ENCODE results near the gene DNAJC12.

Gene DNAJC12

GRCh38 chr10:67858971-67859370 is 21.0 kb upstream of the DNAJC12 start:
- DNase-seq (ENCODE audit: extremely low read depth, low read depth) = no peak
- H3K4me3 ChIP-seq (replicated peaks; ENCODE audit: low read depth, low read length) = no peak overlapping the region
- TF ChIP-seq CTCF (IDR thresholded peaks at IDR 0.05; ENCODE audit: low read depth, low read length, missing control alignments) = no peak

DNA sequence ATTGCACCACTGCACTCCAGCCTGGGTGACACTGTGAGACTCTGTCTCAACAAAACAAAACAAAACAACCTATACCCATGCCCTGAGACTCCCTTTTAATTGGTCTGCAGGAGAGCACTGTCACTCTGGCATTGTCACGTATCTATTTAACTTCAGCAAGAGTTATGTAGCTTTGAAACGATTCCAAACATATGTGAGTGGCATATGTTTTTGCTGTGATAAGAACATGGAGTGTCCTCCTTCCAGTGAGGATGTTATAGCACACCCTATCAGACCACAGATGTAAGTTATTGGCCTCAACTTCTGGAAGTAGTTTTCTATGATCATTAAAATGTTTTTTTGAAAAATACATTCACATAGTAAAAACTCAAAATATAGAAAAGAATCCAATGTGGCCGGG is 15.5 kb upstream of the DNAJC12 start:
- no peak for TF ChIP-seq CTCF (IDR thresholded peaks at IDR 0.05; ENCODE audit: low read depth, low read length, missing control alignments)
- no peak overlapping the region for H3K4me3 ChIP-seq (replicated peaks; ENCODE audit: low read depth, low read length)
- DNase-seq (ENCODE audit: extremely low read depth, low read depth) = no peak

DNA sequence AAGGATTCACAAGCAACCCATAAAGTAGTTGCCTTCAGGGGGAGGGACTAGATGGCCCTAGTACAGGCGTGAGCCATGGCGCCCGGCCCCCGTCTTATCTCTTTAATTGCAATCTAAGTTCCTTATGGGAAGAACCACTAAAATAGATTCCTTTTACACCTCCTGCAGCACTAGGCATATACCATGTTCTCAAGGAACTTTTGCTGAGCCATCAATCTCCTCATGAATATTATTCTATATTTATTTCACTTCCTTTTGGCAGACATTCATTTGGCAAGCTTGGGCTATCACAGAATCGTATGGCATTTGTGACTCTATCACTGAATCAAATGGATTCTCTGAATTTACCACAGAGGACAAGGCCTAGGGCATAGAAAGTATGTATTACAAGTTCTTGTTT is 14.8 kb upstream of the DNAJC12 start:
- DNase-seq (ENCODE audit: extremely low read depth, low read depth) = no peak
- no peak overlapping the region for H3K4me3 ChIP-seq (replicated peaks; ENCODE audit: low read depth, low read length)
- no peak for TF ChIP-seq CTCF (IDR thresholded peaks at IDR 0.05; ENCODE audit: low read depth, low read length, missing control alignments)

- TF ChIP-seq CTCF (IDR thresholded peaks at IDR 0.05; ENCODE audit: low read depth, low read length, missing control alignments) = no peak
- DNase-seq (ENCODE audit: extremely low read depth, low read depth) = no peak
- no peak overlapping the region for H3K4me3 ChIP-seq (replicated peaks; ENCODE audit: low read depth, low read length)
Observed at GRCh38 chr10:67851186-67851585, 13.2 kb upstream of the DNAJC12 start.

DNA sequence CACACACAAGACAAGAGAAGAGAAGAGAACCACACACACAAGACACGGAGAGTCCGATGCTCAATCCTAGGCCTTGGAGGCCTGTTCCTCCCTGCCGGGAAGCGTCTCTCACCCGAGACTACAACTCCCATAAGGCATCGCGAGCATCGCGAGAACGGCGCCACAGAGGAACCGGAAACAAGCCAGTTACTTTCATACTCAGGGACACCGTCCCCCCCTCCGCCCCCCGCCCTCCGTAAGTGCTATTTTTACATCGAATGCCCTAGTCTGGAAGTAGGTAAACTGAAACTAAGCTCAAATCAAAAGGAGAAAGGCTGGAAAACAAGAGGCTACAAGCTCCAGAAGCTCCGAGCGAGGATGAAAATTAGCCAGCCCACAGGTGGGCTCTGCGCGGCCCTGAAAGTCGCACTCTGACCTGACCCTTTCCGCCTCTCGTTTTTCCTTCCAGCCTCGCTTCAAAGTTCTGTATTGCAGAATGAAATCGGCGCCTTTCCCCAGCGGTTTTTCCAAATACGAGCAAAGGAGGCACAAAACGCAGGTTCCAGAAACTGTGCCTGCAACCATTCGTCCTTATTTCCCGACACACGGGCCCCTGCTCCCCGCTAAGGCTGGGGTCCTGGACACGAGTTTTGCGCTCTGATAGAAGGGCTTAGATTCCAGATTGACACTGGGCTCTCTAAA is 11.5 kb upstream of the DNAJC12 start:
- TF ChIP-seq CTCF (IDR thresholded peaks at IDR 0.05; ENCODE audit: low read depth, low read length, missing control alignments) = no peak
- peak overlapping the region; percentile 60 for H3K4me3 ChIP-seq (replicated peaks; ENCODE audit: low read depth, low read length)
- DNase-seq (ENCODE audit: extremely low read depth, low read depth) = peak; percentile 86

DNA sequence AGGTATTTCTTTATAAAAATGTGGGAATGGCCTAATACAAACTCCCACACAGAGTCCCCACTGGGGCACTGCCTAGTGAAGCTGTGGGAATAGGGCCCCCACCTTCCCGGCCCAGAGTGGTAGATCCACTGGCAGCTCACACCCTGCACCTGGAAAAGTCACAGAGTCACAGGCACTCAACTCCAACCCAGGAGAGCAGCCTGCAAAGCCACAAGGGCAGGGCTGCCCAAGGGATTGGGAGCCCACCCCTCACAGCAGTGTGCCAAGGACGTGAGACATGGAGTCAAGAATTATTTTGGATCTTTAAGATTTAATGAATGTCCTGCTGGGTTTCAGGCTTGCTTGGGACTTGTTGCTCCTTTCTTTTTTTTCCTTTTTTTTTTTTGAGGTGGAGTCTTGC is 5.3 kb upstream of the DNAJC12 start:
- H3K4me3 ChIP-seq (replicated peaks; ENCODE audit: low read depth, low read length) = no peak overlapping the region
- no peak for TF ChIP-seq CTCF (IDR thresholded peaks at IDR 0.05; ENCODE audit: low read depth, low read length, missing control alignments)
- no peak for DNase-seq (ENCODE audit: extremely low read depth, low read depth)

GRCh38 chr10:67841737-67842136 is 3.7 kb upstream of the DNAJC12 start:
- no peak overlapping the region for H3K4me3 ChIP-seq (replicated peaks; ENCODE audit: low read depth, low read length)
- DNase-seq (ENCODE audit: extremely low read depth, low read depth) = no peak
- no peak for TF ChIP-seq CTCF (IDR thresholded peaks at IDR 0.05; ENCODE audit: low read depth, low read length, missing control alignments)
